Activated CD8-positive, alpha-beta memory T cell treated with anti-CD3 and anti-CD28 coated beads for 48 hours (primary cell): Measurements from ENCODE around the gene ANKRD22.
"Not testable (repeated sequence)": the region's sequence is repeated elsewhere in the genome, so short reads cannot be mapped to it uniquely, and the experiment has no call there.

Experiments used
- DNase-seq, 3 experiments: peaks; one replicate each; pipeline ENCODE4 v3.0.0-alpha.2; 2020; ENCODE audit warnings: low read depth in 2 of 3, low spot score in 2 of 3

The ANKRD22 gene

GRCh38 chr10:88851706-88852105 lies at the start of gene ANKRD22:
TSS of gene ANKRD22 (minus strand) at chr10:88851844. CDS start at chr10:88851607, 237 bp downstream.
- no peak for DNase-seq

- no peak for DNase-seq
Measured at GRCh38 chr10:88899886-88900285, 48.2 kb upstream of the ANKRD22 start.

DNA sequence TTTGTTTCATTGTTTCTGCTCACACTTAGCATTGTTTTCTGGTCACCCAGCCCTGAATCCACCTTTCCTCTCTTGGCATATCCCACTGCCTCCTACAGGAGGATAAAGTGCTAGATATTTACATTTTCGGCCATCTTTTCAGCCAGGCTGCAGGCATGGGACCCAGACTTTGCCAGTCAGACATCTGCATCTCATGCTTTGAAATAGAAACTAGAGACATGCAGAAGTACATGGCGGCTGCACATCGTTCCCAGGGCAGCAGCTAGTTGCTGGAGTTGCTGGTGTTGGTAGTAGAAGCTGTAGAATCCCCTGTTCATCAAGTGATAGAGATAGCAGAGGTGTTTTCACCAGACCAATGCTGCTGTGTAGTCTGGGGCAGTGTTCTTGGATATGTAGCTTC lies 47.1 kb upstream of the ANKRD22 start:
- DNase-seq = no peak

DNA sequence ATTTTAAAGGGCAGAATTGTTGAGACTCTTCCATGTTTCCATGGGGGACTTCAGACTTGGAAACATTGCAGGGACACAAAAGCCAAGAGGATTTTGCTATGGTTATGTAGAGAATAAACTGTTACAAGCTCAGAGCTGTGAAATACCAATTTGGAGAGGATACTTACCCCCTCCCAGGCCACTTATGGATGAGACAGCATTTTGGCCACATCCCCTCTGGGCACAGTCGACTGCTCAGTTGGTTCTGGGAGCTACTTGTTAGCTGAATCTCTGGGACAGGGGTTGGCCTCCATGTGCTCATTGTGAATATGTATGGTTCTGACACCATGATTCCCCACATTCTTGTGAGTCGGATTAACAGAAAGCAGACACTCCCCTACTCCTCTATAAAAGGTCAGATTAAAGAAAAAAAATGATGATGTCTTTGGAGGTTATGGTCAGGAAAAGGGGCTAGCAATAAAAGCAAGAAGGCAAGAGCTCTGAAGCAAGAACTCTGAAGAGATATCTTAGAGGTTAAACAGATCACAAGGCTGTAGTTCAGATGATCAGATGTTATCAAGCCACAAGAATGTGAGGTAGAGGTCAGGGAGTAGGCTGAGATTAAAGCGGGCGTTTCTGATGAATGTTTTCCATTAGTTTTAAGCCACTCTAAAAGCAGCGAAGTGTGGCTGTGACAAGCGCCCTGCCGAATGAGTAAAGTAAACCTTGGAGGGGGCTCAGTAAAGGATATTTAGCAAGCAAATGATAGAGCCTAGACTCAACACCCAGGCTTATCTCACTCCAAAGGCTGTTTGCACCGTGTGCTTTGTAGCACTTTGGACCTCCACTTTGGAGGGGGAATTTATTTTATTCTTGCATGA lies 45.6 kb upstream of the ANKRD22 start:
- no peak for DNase-seq

DNA sequence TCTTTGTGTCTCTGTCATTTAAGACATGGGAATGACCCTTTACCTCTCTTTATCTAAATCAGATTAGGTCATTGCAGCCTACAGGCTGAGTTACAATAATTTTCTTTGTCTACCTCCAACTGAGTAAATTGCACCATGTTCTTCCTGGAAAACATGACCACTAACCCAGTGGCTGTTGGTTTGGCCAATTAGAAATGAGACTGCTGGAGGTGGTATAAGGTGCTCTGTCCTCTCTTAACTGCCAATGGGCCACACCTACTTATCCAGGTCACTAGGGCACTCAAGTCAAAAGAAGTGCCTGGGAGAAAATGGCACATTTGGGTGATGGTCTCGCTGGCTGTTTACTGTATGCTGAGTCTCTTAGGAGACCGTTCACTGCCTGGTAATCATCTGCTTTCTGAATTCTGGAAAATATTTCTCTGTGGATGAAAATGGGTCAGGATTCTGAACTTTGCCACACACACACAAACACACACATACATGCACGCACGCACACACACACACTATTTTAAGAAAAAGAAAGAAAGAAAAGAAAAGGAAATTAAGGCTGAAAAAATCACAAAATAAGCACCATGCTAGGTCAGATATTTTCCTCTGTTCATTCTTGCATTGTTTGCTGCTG lies 44.8 kb upstream of the ANKRD22 start:
- DNase-seq = no peak

GRCh38 chr10:88895250-88895649 lies 43.6 kb upstream of the ANKRD22 start:
- DNase-seq = no peak

DNA sequence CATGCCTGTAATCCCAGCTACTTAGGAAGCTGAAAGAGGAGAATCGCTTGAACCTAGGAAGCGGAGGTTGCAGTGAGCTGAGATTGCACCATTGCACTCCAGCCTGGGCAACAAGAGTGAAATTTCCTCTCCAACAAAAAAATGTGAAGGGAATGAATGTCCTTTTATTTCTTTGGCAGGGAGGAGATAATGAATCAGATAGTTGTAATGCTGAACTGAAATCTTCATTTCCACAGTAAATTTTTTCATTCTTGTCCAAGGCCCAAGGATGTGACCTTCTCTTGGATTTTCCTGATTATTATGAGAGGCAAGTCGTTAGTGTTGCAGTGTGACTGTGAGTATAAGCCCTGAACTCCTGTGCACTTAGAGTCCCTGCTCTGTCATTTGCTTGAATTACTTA lies 42.0 kb upstream of the ANKRD22 start:
- DNase-seq = no peak

- DNase-seq = no peak
Measured at GRCh38 chr10:88892222-88892967, 40.8 kb upstream of the ANKRD22 start.

GRCh38 chr10:88890681-88891381 lies 39.2 kb upstream of the ANKRD22 start:
- no peak for DNase-seq

DNA sequence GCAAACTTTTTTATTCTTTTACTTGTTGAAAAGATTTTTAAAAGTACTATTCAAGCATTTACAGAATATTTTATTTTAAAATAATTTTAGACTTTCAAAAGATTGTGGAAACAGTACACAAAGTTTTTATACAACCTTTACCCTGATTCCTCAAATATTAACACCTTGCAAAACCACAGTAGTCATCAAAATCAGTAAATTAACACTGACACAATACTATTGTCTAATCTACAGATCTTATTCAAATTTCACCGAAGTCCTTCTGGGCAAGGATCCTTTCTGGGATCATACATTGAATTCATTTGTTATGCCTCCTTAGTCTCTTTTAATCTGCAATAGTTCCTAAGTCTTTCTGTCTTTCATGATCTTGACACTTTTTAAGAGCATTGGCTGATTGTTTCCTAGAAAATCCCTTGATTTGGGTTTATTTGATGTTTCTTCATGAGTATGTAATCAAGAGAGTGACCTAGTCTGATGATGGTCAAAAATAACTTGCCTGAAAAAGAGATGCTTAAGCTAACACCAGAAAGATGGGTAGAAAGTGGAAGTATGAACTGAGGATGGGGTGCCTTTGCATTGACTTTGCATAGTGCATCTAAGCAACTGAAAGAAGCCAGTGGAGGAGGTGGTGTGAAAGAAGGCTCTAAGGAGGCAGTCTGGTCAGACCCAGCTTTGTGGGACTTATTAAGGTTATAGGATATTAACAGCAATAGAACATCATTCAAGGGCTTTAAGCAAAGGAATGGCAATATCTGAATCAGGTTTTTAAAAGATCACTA lies 38.1 kb upstream of the ANKRD22 start:
- DNase-seq = no peak

GRCh38 chr10:88888810-88889445 lies 37.3 kb upstream of the ANKRD22 start:
- no peak for DNase-seq

- no peak for DNase-seq
Measured at GRCh38 chr10:88886557-88886956, 34.9 kb upstream of the ANKRD22 start.

GRCh38 chr10:88883448-88883809 lies 31.8 kb upstream of the ANKRD22 start:
- no peak for DNase-seq

DNA sequence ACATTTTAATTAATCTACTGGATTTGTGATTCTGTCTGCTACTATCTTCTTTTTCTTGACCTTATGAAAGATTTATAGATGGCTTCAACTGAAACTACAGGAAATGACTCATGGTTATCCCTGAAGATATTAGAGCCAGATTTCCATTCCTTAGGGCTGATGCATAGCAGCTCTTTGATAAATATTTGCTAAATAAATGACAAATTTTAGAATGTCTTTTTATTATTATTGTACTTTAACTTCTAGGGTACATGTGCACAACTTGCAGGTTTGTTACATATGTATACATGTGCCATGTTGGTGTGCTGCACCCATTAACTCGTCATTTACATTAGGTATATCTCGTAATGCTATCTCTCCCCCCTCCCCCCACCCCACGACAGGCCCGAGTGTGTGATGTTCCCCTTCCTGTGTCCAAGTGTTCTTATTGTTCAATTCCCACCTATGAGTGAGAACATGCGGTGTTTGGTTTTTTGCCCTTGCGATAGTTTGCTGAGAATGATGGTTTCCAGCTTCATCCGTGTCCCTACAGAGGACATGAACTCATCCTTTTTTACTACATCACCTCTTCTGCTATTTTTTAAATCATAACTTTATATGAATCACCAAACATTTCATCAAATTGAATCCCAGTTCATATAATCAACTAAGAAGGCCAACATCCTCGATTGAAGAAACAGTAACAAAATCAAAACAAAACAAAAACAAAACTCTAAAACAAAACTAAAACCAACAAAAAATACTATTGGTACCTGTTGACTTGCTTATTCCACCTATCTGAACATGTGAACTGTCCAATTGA lies 31.2 kb upstream of the ANKRD22 start:
- not testable (repeated sequence) for DNase-seq

DNA sequence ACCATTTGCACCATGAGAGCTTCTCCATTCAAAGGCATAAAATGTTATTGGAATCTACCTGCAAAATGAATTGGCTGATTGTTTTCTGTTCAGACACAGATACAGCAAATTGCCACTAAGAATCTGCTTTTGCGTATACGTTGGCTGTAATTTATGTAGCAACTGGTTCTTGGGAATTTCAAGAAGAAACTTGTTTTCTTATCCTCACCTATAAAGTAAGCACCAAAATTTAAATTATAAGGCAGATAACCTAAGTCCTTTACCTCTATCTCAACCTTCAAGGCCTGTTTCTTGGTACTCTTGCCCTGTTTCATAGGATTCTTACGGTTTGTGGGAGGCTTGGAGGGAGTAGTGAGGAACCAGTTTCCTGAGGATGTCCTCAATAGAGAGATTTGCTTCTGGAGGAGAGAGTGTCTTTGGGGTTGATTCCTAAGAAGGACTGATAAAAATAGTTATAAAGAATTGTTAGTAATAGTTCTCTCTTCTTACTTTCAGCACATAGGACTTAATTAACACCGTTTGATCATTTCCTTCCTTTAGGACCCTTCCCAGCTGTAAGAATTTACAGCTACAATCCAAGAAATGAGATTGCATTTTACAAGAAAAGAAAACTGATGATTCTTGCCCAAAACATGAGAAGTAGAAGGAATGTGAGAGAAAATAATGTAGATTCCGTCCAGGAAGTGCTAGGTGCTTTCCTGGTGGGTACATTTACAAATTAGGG lies 30.4 kb upstream of the ANKRD22 start:
- no peak for DNase-seq

DNA sequence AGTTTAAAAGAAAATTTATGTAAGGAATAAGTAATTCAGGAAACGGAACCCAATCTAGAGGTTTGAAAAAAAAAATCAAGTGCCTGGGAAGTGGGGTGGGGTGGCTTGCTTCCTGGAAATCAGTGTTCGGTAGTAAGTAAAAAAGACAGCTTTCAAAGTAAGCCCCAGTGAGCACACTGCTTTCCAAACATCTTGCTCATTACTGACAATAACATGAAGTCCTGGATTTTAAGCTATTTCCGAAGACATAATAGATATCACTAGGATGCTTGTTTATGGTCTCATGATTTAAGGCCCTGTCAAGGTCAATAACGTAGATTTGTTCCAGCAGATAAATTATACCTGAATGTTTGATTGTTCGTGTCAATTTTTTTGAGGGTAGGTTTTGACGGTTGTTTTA lies 29.7 kb upstream of the ANKRD22 start:
- DNase-seq = no peak

DNA sequence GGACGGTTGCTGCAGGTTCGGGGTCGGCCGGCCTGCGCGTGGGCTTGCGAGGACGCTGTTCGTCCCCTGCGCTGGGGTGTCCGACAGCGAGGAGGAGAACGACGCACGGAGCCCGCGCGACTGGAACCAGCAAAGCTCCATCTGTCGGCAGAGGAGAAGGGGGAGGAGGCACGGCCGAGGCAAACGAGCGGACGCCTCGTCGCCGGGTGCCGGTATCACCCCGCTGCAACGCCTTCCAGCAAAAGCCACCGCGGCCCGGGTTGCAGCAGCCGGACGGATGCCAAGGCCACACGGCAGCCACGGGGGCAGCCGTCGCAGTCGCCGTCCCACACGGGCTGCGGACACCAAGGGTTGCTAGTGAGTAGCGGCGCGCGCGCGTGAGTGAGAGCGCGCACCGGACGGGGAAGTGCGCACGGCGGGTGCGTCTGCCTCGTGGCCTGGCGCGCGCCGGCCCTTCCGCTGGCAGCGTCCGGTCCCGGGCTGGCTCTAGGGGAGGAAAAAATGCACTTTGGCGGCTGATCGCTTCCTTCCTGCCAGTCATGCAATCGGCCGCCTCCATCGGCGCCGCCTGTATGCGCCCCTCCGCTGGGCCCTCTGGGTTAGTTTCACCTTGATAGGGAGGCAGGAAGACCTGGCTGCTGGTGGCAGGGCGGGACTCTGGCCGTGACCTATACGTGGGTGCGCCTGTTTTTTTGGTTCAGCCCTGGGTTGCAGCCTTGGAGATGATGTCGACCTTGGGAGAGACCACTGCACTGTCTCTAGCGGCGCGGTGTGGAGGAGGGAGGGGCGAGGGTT lies 28.8 kb upstream of the ANKRD22 start:
- peak; percentile 58 to 60 (median 60) for DNase-seq
